ENCODE measurements around the gene TACR2. TPM values are rescaled to one million over a fixed set of nuclear protein-coding genes. Genes with fewer than 3 reads are reported as not detected.

TACR2 gene
- polyA plus RNA-seq, 2 of the 4 experiments (the other 2 are of a cell fraction), result 0.09 to 0.16 TPM

- POLR2A ChIA-PET, result interaction anchor here (1.0 kb wide), 1 partner anchor 169 kb away, joined by 5 read pairs; no protein-coding TSS in a partner anchor
- no peak for ATAC-seq
- CTCF ChIA-PET, result interaction anchor here (0.6 to 21.3 kb wide), 8 partner anchors 51 to 1058 kb away, joined by 3 to 424 read pairs (median 4); no protein-coding TSS in a partner anchor
- Histone ChIP-seq H3K27ac (no peak overlapping the region), H3K4me3 (no peak overlapping the region), H3K4me2 (no peak overlapping the region), H3K4me1 (peaks cover 14% of the 10 kb centered on the region), H3K9me3 (no peaks in the 10 kb centered on the region)
- DNase-seq (ENCODE audit: low read depth in 1 of 2, low spot score in 1 of 2), result no peak
- no peak for TF ChIP-seq EHF (CRISPR knock-in tag; IDR thresholded peaks at IDR 0.05)
- no peak for TF ChIP-seq EHMT2 (IDR thresholded peaks at IDR 0.05; ENCODE audit: low read depth)
- TF ChIP-seq HES2 (IDR thresholded peaks at IDR 0.05), result no peak
- TF ChIP-seq RAD21 (conservative IDR thresholded peaks at IDR 0.05 in 1 of 2, IDR thresholded peaks at IDR 0.05 in 1 of 2), result no peak
- no peak for TF ChIP-seq FOSL2 (IDR thresholded peaks at IDR 0.05)
- no peak for TF ChIP-seq FOSL2 (CRISPR knock-in tag; IDR thresholded peaks at IDR 0.05)
- TF ChIP-seq JUN (IDR thresholded peaks at IDR 0.05), result no peak
- no peak for TF ChIP-seq ZSCAN20 (CRISPR knock-in tag; IDR thresholded peaks at IDR 0.05)
- TF ChIP-seq CEBPB (IDR thresholded peaks at IDR 0.05), result no peak
- TF ChIP-seq, protein P1, sequence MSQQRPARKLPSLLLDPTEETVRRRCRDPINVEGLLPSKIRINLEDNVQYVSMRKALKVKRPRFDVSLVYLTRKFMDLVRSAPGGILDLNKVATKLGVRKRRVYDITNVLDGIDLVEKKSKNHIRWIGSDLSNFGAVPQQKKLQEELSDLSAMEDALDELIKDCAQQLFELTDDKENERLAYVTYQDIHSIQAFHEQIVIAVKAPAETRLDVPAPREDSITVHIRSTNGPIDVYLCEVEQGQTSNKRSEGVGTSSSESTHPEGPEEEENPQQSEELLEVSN (IDR thresholded peaks at IDR 0.05; ENCODE audit: borderline replicate concordance, low read depth), result no peak
- no peak for TF ChIP-seq RNF2 (IDR thresholded peaks at IDR 0.05; ENCODE audit: borderline replicate concordance, low read depth)
- TF ChIP-seq ZNF302 (CRISPR knock-in tag; IDR thresholded peaks at IDR 0.05), result no peak
- 96% methylated on average over 10 of the region's 10 CpGs for WGBS (ENCODE audit: missing lambda C conversion rate)
- no peak for FAIRE-seq
Observed at GRCh38 chr10:69404786-69405185, 11.9 kb downstream of the TACR2 start.

DNA sequence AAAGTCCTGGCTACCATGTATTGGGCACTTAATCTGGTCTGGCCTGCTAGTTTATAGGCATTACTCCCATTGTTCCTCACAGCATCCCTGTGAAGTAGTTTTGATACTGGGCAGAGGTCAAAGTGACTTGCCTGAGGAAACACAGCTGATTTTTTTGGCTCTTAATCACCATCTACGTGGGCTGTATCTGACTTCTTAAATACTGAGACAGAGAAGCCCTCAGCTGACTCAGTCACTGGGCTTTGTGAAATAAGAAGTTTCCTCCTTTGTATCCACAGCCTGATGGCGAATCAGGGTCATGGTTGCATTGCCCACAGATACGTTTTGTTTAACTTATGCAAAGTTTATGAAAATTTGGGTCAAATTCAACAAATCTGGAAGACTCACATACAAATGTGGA lies 13.2 kb downstream of the TACR2 start:
- Histone ChIP-seq H3K27ac (no peak overlapping the region), H3K4me3 (no peak overlapping the region), H3K4me2 (no peak overlapping the region), H3K9me3 (no peaks in the 10 kb centered on the region), H3K4me1 (peaks cover 8% of the 10 kb centered on the region)
- CTCF ChIA-PET, result interaction anchor here (1.3 to 21.3 kb wide), 6 partner anchors 10 to 235 kb away, joined by 3 to 424 read pairs (median 16); no protein-coding TSS in a partner anchor
- 67% methylated on average over 3 of the region's 3 CpGs for WGBS (ENCODE audit: missing lambda C conversion rate)
- no peak for TF ChIP-seq HMGXB4 (CRISPR knock-in tag; IDR thresholded peaks at IDR 0.05; ENCODE audit: borderline replicate concordance)
- no peak for TF ChIP-seq HEYL (CRISPR knock-in tag; IDR thresholded peaks at IDR 0.05)
- TF ChIP-seq TFCP2L1 (CRISPR knock-in tag; IDR thresholded peaks at IDR 0.05), result no peak
- TF ChIP-seq HOXA7 (CRISPR knock-in tag; IDR thresholded peaks at IDR 0.05), result no peak
- no peak for TF ChIP-seq NFE2L2 (conservative IDR thresholded peaks at IDR 0.05; ENCODE audit: low read length)
- no peak for TF ChIP-seq CTCF (IDR thresholded peaks at IDR 0.05)
- no peak for TF ChIP-seq FOXS1 (CRISPR knock-in tag; IDR thresholded peaks at IDR 0.05)
- no peak for TF ChIP-seq JUNB (IDR thresholded peaks at IDR 0.05)
- TF ChIP-seq POLR2AphosphoS2 (conservative IDR thresholded peaks at IDR 0.05; ENCODE audit: low read length), result no peak
- no peak for TF ChIP-seq FOSL2 (IDR thresholded peaks at IDR 0.05)
- TF ChIP-seq FOSL2 (CRISPR knock-in tag; IDR thresholded peaks at IDR 0.05), result no peak
- TF ChIP-seq, protein P2, sequence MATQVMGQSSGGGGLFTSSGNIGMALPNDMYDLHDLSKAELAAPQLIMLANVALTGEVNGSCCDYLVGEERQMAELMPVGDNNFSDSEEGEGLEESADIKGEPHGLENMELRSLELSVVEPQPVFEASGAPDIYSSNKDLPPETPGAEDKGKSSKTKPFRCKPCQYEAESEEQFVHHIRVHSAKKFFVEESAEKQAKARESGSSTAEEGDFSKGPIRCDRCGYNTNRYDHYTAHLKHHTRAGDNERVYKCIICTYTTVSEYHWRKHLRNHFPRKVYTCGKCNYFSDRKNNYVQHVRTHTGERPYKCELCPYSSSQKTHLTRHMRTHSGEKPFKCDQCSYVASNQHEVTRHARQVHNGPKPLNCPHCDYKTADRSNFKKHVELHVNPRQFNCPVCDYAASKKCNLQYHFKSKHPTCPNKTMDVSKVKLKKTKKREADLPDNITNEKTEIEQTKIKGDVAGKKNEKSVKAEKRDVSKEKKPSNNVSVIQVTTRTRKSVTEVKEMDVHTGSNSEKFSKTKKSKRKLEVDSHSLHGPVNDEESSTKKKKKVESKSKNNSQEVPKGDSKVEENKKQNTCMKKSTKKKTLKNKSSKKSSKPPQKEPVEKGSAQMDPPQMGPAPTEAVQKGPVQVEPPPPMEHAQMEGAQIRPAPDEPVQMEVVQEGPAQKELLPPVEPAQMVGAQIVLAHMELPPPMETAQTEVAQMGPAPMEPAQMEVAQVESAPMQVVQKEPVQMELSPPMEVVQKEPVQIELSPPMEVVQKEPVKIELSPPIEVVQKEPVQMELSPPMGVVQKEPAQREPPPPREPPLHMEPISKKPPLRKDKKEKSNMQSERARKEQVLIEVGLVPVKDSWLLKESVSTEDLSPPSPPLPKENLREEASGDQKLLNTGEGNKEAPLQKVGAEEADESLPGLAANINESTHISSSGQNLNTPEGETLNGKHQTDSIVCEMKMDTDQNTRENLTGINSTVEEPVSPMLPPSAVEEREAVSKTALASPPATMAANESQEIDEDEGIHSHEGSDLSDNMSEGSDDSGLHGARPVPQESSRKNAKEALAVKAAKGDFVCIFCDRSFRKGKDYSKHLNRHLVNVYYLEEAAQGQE (IDR thresholded peaks at IDR 0.05), result no peak
- TF ChIP-seq HDAC2 (IDR thresholded peaks at IDR 0.05), result no peak
- TF ChIP-seq KDM5A (IDR thresholded peaks at IDR 0.05), result no peak
- no peak for TF ChIP-seq EHMT2 (IDR thresholded peaks at IDR 0.05; ENCODE audit: low read depth)
- TF ChIP-seq RCOR1 (IDR thresholded peaks at IDR 0.05; ENCODE audit: low read depth, low read length), result no peak
- ATAC-seq (no peak), DNase-seq (ENCODE audit: low read depth in 1 of 2, low spot score in 1 of 2) (no peak), FAIRE-seq (no peak)
- POLR2A ChIA-PET, result interaction anchor here (0.7 to 1.0 kb wide), 2 partner anchors 167 to 237 kb away, joined by 5 to 10 read pairs; no protein-coding TSS in a partner anchor
